Ascending aorta (tissue), 2 donors: ENCODE data around the gene OGFR. TPM values are rescaled to one million over a fixed set of nuclear protein-coding genes. Genes with fewer than 3 reads are reported as not detected.
"Not testable (repeated sequence)": the region's sequence is repeated elsewhere in the genome, so short reads cannot be mapped to it uniquely, and the experiment has no call there.

Source experiments
- DNase-seq, 2 donors: peaks; one replicate each; pipeline ENCODE4 v3.0.0-alpha.2; 2019; ENCODE audit warnings: low spot score in 2 of 2
- H3K27ac ChIP-seq, 2 donors: fragments of 200-600 bp; sonication (generic); one replicate each; pipeline ENCODE4 v1.5.1; 2016 to 2017; ENCODE audit warnings: mild to moderate bottlenecking in 1 of 2
- H3K27me3 ChIP-seq: fragments of 200-600 bp; sonication (generic); one replicate; pipeline ENCODE4 v1.5.1; 2017
- H3K36me3 ChIP-seq, 2 donors: fragments of 200-600 bp; sonication (generic); one replicate each; pipeline ENCODE4 v1.5.1; 2016
- H3K4me1 ChIP-seq, 2 donors: fragments of 200-600 bp; sonication (generic); one replicate each; pipeline ENCODE4 v1.5.1; 2016 to 2017; ENCODE audit warnings: mild to moderate bottlenecking in 1 of 2
- H3K4me3 ChIP-seq, 2 donors: fragments of 200-600 bp; sonication (generic); one replicate each; pipeline ENCODE4 v1.5.1; 2016 to 2017; ENCODE audit warnings: mild to moderate bottlenecking in 1 of 2
- H3K9me3 ChIP-seq, 2 donors: fragments of 200-600 bp; sonication (generic); one replicate each; pipeline ENCODE4 v1.5.1; 2016
- CTCF ChIP-seq, 3 experiments: fragments of 200-600 bp in 2 of 3; fragments of 450-650 bp in 1 of 3; sonication (generic) in 2 of 3; IDR thresholded peaks; one replicate each; pipeline ENCODE4 v1.5.1; 2016 to 2019; ENCODE audit warnings: antibody characterized with exemption in 3 of 3, mild to moderate bottlenecking in 1 of 3, moderate library complexity in 1 of 3
- intact Hi-C: fragments of 100-400 bp; cut with DNase I; formaldehyde crosslinking; loops from one replicate; pipeline ENCODE4 v1.15.1; 2023
- total RNA-seq: library from RNA; depleted of rRNA; stranded (reverse); fragments of >200 nt; gene quantifications from one replicate; pipeline ENCODE4 v1.1.0, GENCODE V29; 2016

OGFR gene
- total RNA-seq, 1 donor from 2014 or later, result 77.4 TPM

DNA sequence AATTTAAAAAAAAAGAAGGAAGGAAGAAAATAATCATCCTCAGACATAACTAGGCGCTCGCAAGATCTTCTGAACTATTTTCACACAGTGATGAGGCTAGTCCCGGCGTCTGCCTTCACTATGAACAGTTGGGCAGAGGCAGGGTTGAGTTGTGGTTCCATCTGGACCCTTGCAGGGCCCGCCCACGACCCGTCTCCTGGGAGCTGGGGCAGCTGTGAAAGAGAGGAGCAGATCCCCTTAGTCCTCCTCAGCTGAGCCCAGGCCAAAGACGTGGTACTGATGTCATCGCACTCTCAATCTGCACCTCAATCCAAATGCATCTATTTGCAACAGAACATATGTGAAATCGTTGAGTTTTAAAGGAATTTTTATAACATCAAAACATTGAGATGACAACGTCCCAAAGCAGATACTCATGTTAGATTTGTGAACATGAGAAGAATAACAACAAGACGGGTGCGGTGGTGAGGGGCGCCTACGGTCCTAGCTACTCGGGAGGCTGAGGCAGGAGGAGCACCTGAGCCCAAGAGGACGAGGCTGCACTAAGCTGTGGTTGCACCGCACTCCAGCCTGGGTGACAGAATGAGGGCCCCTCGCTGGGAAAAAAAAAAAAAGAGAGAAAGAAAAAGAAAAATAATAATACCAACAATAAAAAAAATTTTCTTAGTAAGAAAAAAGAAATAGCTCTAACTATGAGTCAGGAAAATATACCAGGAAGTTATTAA, 41.7 kb downstream of the OGFR start:
- no peak for TF ChIP-seq CTCF (IDR thresholded peaks at IDR 0.05)
- intact Hi-C loops, result no loop called here
- no peak for DNase-seq
- Histone ChIP-seq H3K4me3 (no peak overlapping the region), H3K27ac (no peak overlapping the region), H3K36me3 (peaks cover 3 to 9% of the 10 kb centered on the region in 2 donors), H3K4me1 (no peaks in the 10 kb centered on the region), H3K9me3 (no peaks in the 10 kb centered on the region), H3K27me3 (no peaks in the 10 kb centered on the region)

DNA sequence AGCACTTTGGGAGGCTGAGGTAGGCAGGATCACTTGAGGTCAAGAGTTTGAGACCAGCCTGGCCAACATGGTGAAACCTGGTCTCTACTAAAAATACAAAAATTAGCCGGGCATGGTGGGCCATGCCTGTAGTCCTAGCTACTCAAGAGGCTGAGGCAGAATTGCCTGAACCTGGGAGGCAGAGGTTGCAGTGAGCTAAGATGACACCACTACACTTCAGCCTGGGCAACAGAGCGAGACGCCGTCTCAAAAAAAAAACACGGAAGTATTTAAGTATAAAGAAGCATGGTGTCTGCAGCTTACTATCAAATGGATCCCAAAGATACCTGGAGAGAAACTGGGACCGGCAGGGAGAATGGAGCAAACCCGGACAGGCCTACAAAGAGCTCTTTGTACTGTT, 44.3 kb downstream of the OGFR start:
- H3K4me3 ChIP-seq, H3K27ac ChIP-seq, intact Hi-C loops, DNase-seq, H3K27me3 ChIP-seq, H3K9me3 ChIP-seq, H3K4me1 ChIP-seq: not testable (repeated sequence)
- H3K36me3 ChIP-seq, result peaks cover 6 to 27% of the 10 kb centered on the region in 2 donors

- no peak for TF ChIP-seq CTCF (IDR thresholded peaks at IDR 0.05)
- no peak for DNase-seq
- Histone ChIP-seq H3K36me3 (peaks cover 6 to 30% of the 10 kb centered on the region in 2 donors), H3K9me3 (no peaks in the 10 kb centered on the region), H3K27ac (no peak overlapping the region), H3K4me1 (no peaks in the 10 kb centered on the region), H3K4me3 (no peak overlapping the region), H3K27me3 (no peaks in the 10 kb centered on the region)
- intact Hi-C loops, result no loop called here
Observed at GRCh38 chr20:62849431-62849830, 44.8 kb downstream of the OGFR start.

GRCh38 chr20:62850333-62850974, 45.8 kb downstream of the OGFR start:
- no peak for DNase-seq
- TF ChIP-seq CTCF (IDR thresholded peaks at IDR 0.05), result no peak
- H3K27me3 ChIP-seq, result no peaks in the 10 kb centered on the region
- no peak overlapping the region for H3K27ac ChIP-seq
- H3K4me3 ChIP-seq, result no peak overlapping the region
- intact Hi-C loops, result no loop called here
- no peaks in the 10 kb centered on the region for H3K9me3 ChIP-seq
- peaks cover 5 to 27% of the 10 kb centered on the region in 2 donors for H3K36me3 ChIP-seq
- no peaks in the 10 kb centered on the region for H3K4me1 ChIP-seq

DNA sequence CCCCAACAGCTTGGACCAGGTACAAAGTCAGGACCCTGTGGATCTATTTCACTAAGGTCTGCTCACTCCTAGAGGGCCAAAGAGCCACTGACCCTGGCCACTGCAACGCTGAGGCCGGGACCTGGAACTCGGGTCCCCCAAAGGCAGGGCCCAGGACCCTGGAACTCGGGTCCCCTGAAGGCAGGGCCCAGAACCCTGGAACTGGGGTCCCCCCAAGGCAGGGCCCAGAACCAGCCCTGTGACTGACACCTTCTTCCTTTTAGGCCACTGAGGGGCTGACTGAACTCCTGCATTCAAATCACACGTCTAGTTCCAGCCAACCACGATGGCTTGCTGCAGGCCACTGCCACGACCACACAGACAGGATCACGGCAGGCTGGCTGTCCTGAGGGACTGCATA, 47.6 kb downstream of the OGFR start:
- H3K36me3 ChIP-seq, result peaks cover 3 to 26% of the 10 kb centered on the region in 2 donors
- H3K27me3 ChIP-seq, result no peaks in the 10 kb centered on the region
- no peak overlapping the region for H3K4me3 ChIP-seq
- TF ChIP-seq CTCF (IDR thresholded peaks at IDR 0.05), result no peak
- H3K9me3 ChIP-seq, result no peaks in the 10 kb centered on the region
- no peaks in the 10 kb centered on the region for H3K4me1 ChIP-seq
- DNase-seq, result no peak
- H3K27ac ChIP-seq, result no peak overlapping the region
- intact Hi-C loops, result no loop called here

- Histone ChIP-seq H3K9me3 (no peaks in the 10 kb centered on the region), H3K36me3 (peaks cover 3 to 28% of the 10 kb centered on the region in 2 donors), H3K4me1 (no peaks in the 10 kb centered on the region), H3K27me3 (no peaks in the 10 kb centered on the region), H3K27ac (no peak overlapping the region), H3K4me3 (no peak overlapping the region)
- intact Hi-C loops, result no loop called here
- no peak for DNase-seq
- no peak for TF ChIP-seq CTCF (IDR thresholded peaks at IDR 0.05)
Observed at GRCh38 chr20:62852841-62853240, 48.2 kb downstream of the OGFR start.

- H3K4me3 ChIP-seq, H3K27ac ChIP-seq, H3K9me3 ChIP-seq, H3K27me3 ChIP-seq, DNase-seq, intact Hi-C loops, H3K4me1 ChIP-seq: not testable (repeated sequence)
- H3K36me3 ChIP-seq, result peaks cover 3 to 28% of the 10 kb centered on the region in 2 donors
Observed at GRCh38 chr20:62853304-62853703, 48.7 kb downstream of the OGFR start.
